Heart left ventricle (tissue), 16 donors: ENCODE data around the gene TNIK. TPM values are rescaled to one million over a fixed set of nuclear protein-coding genes. Genes with fewer than 3 reads are reported as not detected.
A peak's percentile ranks its signal among the peaks of the same experiment; 100 is the strongest.

Experiments used
- ATAC-seq, 4 donors: fragments of 200-7000 bp; cut with Tn5 transposase; one replicate each; pipeline ENCODE4 v1.9.1; 2020 to 2022; ENCODE audit warnings: moderate library complexity in 4 of 4, mild to moderate bottlenecking in 3 of 4, moderate number of reproducible peaks in 1 of 4
- DNase-seq, 5 donors: peaks; one replicate each; pipeline ENCODE4 v3.0.0-alpha.2; 2020
- H3K27ac ChIP-seq, 12 donors: fragments of 200-600 bp; sonication (generic) in 4 of 12; one replicate each; pipeline versions ENCODE4 v1.5.0 to v1.8.0; 2016 to 2022; ENCODE audit warnings: mild to moderate bottlenecking in 2 of 12
- H3K27me3 ChIP-seq, 9 donors: fragments of 200-600 bp; sonication (generic) in 2 of 9; one replicate each; pipeline versions ENCODE4 v1.5.1 to v1.8.0; 2016 to 2022; ENCODE audit warnings: mild to moderate bottlenecking in 3 of 9
- H3K36me3 ChIP-seq, 9 donors: fragments of 200-600 bp; sonication (generic) in 2 of 9; one replicate each; pipeline versions ENCODE4 v1.5.0 to v1.8.0; 2018 to 2022; ENCODE audit warnings: mild to moderate bottlenecking in 2 of 9
- H3K4me1 ChIP-seq, 12 donors: fragments of 200-600 bp; sonication (generic) in 4 of 12; one replicate each; pipeline versions ENCODE4 v1.5.0 to v1.8.0; 2016 to 2022; ENCODE audit warnings: mild to moderate bottlenecking in 3 of 12
- H3K4me3 ChIP-seq, 12 donors: fragments of 200-600 bp; sonication (generic) in 4 of 12; one replicate each; pipeline versions ENCODE4 v1.5.0 to v1.8.0; 2017 to 2022; ENCODE audit warnings: mild to moderate bottlenecking in 9 of 12, moderate library complexity in 4 of 12
- H3K9me3 ChIP-seq, 12 donors: fragments of 200-600 bp; sonication (generic) in 4 of 12; one replicate each; pipeline versions ENCODE4 v1.5.0 to v1.8.0; 2016 to 2022; ENCODE audit warnings: mild to moderate bottlenecking in 1 of 12
- POLR2A ChIP-seq, 2 donors: fragments of 450-650 bp; IDR thresholded peaks; one replicate each; pipeline ENCODE4 v1.6.1; 2017; ENCODE audit warnings: antibody characterized with exemption in 2 of 2, mild to moderate bottlenecking in 2 of 2, moderate library complexity in 2 of 2
- WGBS, 4 donors: extraction: QIAGEN DNeasy Blood & Tissue Kit in 2 of 4; methylation state at CpG; one replicate each; pipeline versions ENCODE4 v1.1.5 to v1.1.7; 2013 to 2018; 5-methylcytosine and 5-hydroxymethylcytosine counted together
- intact Hi-C, 10 donors: fragments of 100-400 bp; cut with DNase I; formaldehyde crosslinking; loops; one replicate each; pipeline versions ENCODE4 v1.11.1 to v1.14.2; 2022
- polyA plus RNA-seq, 2 donors: library from polyadenylated mRNA; stranded (reverse); fragments of 200-250 nt; gene quantifications; one replicate each; pipeline ENCODE4 v1.2.3, GENCODE V29; 2013
- total RNA-seq, 9 donors: library from RNA; depleted of rRNA in 2 of 9; stranded (reverse); fragments of >200 nt in 2 of 9; fragmentation: NEBNext Ultra II Directional in 3 of 9; extraction: Animal tissue kit (Norgen Biotek cat#: 25700) in 3 of 9; gene quantifications; one replicate each; pipeline versions ENCODE4 v1.1.0 to v1.2.4, GENCODE V29; 2016 to 2023
- TF ChIP-seq, protein P1 (sequence below), 12 donors: fragments of 200-600 bp; sonication (generic) in 4 of 12; IDR thresholded peaks; one replicate each; pipeline versions ENCODE4 v1.5.0 to v1.8.0; 2018 to 2022; ENCODE audit warnings: antibody characterized with exemption in 12 of 12, mild to moderate bottlenecking in 5 of 12
- donor health status: ischemic (EF 13 %, LVEDD 7.1; RV severe dilation, severe dysfunction).
- donor health status: healthy with polysubstance abuse.
- donor health status: DM: no; HTN: yes; CAD: no.
- donor health status: DM: no; HTN: no; CAD: no.
- donor health status: ischemic (EF 25% LVEDD 6.9; RV normal size, moderate dysfunction).
- donor health status: ischemic (EF 25% LVEDD 5.7; RV mildly dilated, moderate dysfunction).
- donor health status: healthy.
- donor health status: DM: yes; HTN: yes; CAD: no.
- donor health status: ischemic (EF 35%, LVEDD 5.7; RV mildly dilated, moderate dysfunction).
- donor health status: nonischemic (EF 11% LVEDD 7.7; RV severe dilation, severe dysfunction).
- donor health status: DM: yes; HTN: yes; CAD: no.
- donor health status: PGD.
- donor health status: ischemic (EF 29% LVEDD 5.4; RV normal size, mild dysfunction).
- donor health status: nonischemic (EF 23%, LVEDD 6.1; RV moderate dilation, normal function).

Gene TNIK
- total and polyA plus RNA-seq, 11 donors: 12.3 to 51.6 (median 32.4) TPM

DNA sequence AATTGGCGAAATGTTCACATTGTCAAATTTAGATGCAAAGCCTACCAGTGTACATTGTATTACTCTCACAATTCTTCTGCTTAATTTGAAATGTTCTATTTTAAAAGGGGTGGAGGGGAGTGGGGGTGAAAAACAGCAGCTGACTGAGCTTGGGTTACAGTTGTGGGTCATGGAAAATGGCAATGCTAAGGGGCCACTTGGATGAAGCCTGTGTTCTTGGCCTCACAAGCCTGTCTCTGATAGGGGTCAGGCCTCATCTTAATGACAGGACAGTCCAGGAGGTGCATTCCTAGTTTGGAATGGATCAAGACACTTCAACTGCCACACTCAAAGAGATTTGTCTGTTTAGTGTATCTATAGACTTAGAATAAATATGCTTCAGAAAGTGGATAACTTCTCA lies 158.2 kb downstream of the TNIK start:
- no peaks in the 10 kb centered on the region for H3K9me3 ChIP-seq
- H3K27ac ChIP-seq: peak overlapping the region in 4 of 12 donors; percentile 4 to 11 (median 10)
- intact Hi-C loops: loop anchor here in 1 of 10 donors (10.0 kb wide), 1 partner anchor 263 kb away; no protein-coding TSS in a partner anchor
- WGBS, 4 donors: 91 to 98% (median 94%) methylated on average over 1 of the region's 1 CpG
- DNase-seq (no peak), ATAC-seq (peak in 2 of 4 donors; percentile 45 to 73)
- no peak for TF ChIP-seq POLR2A (IDR thresholded peaks at IDR 0.05)
- TF ChIP-seq, protein P1, sequence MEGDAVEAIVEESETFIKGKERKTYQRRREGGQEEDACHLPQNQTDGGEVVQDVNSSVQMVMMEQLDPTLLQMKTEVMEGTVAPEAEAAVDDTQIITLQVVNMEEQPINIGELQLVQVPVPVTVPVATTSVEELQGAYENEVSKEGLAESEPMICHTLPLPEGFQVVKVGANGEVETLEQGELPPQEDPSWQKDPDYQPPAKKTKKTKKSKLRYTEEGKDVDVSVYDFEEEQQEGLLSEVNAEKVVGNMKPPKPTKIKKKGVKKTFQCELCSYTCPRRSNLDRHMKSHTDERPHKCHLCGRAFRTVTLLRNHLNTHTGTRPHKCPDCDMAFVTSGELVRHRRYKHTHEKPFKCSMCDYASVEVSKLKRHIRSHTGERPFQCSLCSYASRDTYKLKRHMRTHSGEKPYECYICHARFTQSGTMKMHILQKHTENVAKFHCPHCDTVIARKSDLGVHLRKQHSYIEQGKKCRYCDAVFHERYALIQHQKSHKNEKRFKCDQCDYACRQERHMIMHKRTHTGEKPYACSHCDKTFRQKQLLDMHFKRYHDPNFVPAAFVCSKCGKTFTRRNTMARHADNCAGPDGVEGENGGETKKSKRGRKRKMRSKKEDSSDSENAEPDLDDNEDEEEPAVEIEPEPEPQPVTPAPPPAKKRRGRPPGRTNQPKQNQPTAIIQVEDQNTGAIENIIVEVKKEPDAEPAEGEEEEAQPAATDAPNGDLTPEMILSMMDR (IDR thresholded peaks at IDR 0.05): no peak
- no peaks in the 10 kb centered on the region for H3K27me3 ChIP-seq
- no peaks in the 10 kb centered on the region for H3K36me3 ChIP-seq
- H3K4me3 ChIP-seq: no peak overlapping the region
- H3K4me1 ChIP-seq: peaks cover 0 to 38% (median 13%) of the 10 kb centered on the region in 12 donors

GRCh38 chr3:171301002-171301401 lies 159.2 kb downstream of the TNIK start:
- TF ChIP-seq, protein P1 (IDR thresholded peaks at IDR 0.05): no peak
- no peak for TF ChIP-seq POLR2A (IDR thresholded peaks at IDR 0.05)
- Histone ChIP-seq H3K4me3 (no peak overlapping the region), H3K9me3 (no peaks in the 10 kb centered on the region), H3K27ac (peak overlapping the region in 1 of 12 donors; percentile 10), H3K4me1 (peaks cover 0 to 41% (median 19%) of the 10 kb centered on the region in 12 donors), H3K36me3 (no peaks in the 10 kb centered on the region), H3K27me3 (no peaks in the 10 kb centered on the region)
- peak in 3 of 4 donors; percentile 25 to 57 (median 38) for ATAC-seq
- no peak for DNase-seq
- 92 to 97% (median 95%) methylated on average over 1 of the region's 1 CpG for WGBS, 4 donors
- intact Hi-C loops: loop anchor here in 1 of 10 donors (10.0 kb wide), 1 partner anchor 264 kb away; no protein-coding TSS in a partner anchor

- no peak for DNase-seq
- H3K36me3 ChIP-seq: no peaks in the 10 kb centered on the region
- TF ChIP-seq POLR2A (IDR thresholded peaks at IDR 0.05): no peak
- TF ChIP-seq, protein P1 (IDR thresholded peaks at IDR 0.05): no peak
- H3K4me3 ChIP-seq: no peak overlapping the region
- 0 to 94% (median 62%) methylated on average over 1 of the region's 1 CpG for WGBS, 4 donors
- no peaks in the 10 kb centered on the region for H3K27me3 ChIP-seq
- no peaks in the 10 kb centered on the region for H3K9me3 ChIP-seq
- ATAC-seq: peak in 3 of 4 donors; percentile 23 to 58 (median 31)
- H3K4me1 ChIP-seq: peaks cover 0 to 53% (median 22%) of the 10 kb centered on the region in 12 donors
- intact Hi-C loops: loop anchor here in 1 of 10 donors (10.0 kb wide), 1 partner anchor 103 kb away; no protein-coding TSS in a partner anchor
- peak overlapping the region in 4 of 12 donors; percentile 1 to 83 (median 8) for H3K27ac ChIP-seq
Measured at GRCh38 chr3:171297951-171298350, 162.3 kb downstream of the TNIK start.

- ATAC-seq (peak in 1 of 4 donors; percentile 11), DNase-seq (no peak)
- Histone ChIP-seq H3K36me3 (no peaks in the 10 kb centered on the region), H3K4me1 (peaks cover 0 to 53% (median 22%) of the 10 kb centered on the region in 12 donors), H3K4me3 (no peak overlapping the region), H3K27me3 (no peaks in the 10 kb centered on the region), H3K9me3 (no peaks in the 10 kb centered on the region), H3K27ac (peak overlapping the region in 10 of 12 donors; percentile 47 to 94 (median 80))
- intact Hi-C loops: loop anchor here in 1 of 10 donors (10.0 kb wide), 1 partner anchor 102 kb away; no protein-coding TSS in a partner anchor
- TF ChIP-seq, protein P1 (IDR thresholded peaks at IDR 0.05): no peak
- TF ChIP-seq POLR2A (IDR thresholded peaks at IDR 0.05): no peak
- WGBS, 4 donors: 38 to 49% (median 44%) methylated on average over 2 of the region's 2 CpGs
Measured at GRCh38 chr3:171297207-171297606, 163.0 kb downstream of the TNIK start.
